Mesenchymal stem cell (in vitro differentiated cells and primary cell): ENCODE results near the gene FHIT.

Experiments
- DNase-seq: peaks from one replicate; pipeline ENCODE4 v3.0.0-alpha.2; 2013
- H2AFZ ChIP-seq: one replicate; pipeline ENCODE4 v1.6.1; 2013; ENCODE audit warnings: low read depth, mild to moderate bottlenecking, control low read depth, inconsistent platforms, low read length, moderate library complexity
- H2AK5ac ChIP-seq: 2 replicates; pipeline ENCODE4 v1.6.1; 2013; ENCODE audit warnings: low read length, moderate library complexity, mild to moderate bottlenecking, inconsistent platforms; ENCODE audit not compliant: severe bottlenecking
- H2BK120ac ChIP-seq: one replicate; pipeline ENCODE4 v1.6.1; 2013; ENCODE audit warnings: low read depth, mild to moderate bottlenecking, inconsistent platforms, low read length, moderate library complexity
- H2BK12ac ChIP-seq, 2 experiments: one replicate each; pipeline ENCODE4 v1.6.1; 2013; ENCODE audit warnings: inconsistent platforms in 2 of 2, low read length in 2 of 2, mild to moderate bottlenecking in 2 of 2, moderate library complexity in 2 of 2, control low read depth in 1 of 2
- H2BK15ac ChIP-seq: one replicate; pipeline ENCODE4 v1.6.1; 2013; ENCODE audit warnings: mild to moderate bottlenecking, low read depth, inconsistent platforms; ENCODE audit not compliant: poor library complexity, severe bottlenecking
- H2BK5ac ChIP-seq: 2 replicates; pipeline ENCODE4 v1.6.1; 2013; ENCODE audit warnings: low read depth, mild to moderate bottlenecking, low read length, control low read depth, inconsistent platforms; ENCODE audit not compliant: poor library complexity, severe bottlenecking
- H3K14ac ChIP-seq, 2 experiments: one replicate each; pipeline ENCODE4 v1.6.1; 2013; ENCODE audit warnings: inconsistent platforms in 2 of 2, low read length in 2 of 2, control low read depth in 1 of 2, mild to moderate bottlenecking in 1 of 2, moderate library complexity in 1 of 2
- H3K18ac ChIP-seq, 2 experiments: one replicate each; pipeline ENCODE4 v1.6.1; 2013; ENCODE audit warnings: inconsistent platforms in 2 of 2, low read length in 2 of 2, control low read depth in 1 of 2, low read depth in 1 of 2, mild to moderate bottlenecking in 1 of 2
- H3K23ac ChIP-seq, 2 experiments: one replicate each; pipeline ENCODE4 v1.6.1; 2013; ENCODE audit warnings: inconsistent platforms in 2 of 2, low read length in 2 of 2, mild to moderate bottlenecking in 2 of 2, moderate library complexity in 2 of 2, control low read depth in 1 of 2
- H3K27ac ChIP-seq: 2 replicates; pipeline ENCODE4 v1.5.1; 2013; ENCODE audit warnings: mild to moderate bottlenecking, moderate library complexity, low read length, control low read depth, inconsistent platforms; ENCODE audit not compliant: poor library complexity, severe bottlenecking
- H3K27me3 ChIP-seq, 2 experiments: 2 replicates each; pipeline versions ENCODE4 v1.6.1 to v1.7.0; 2013; ENCODE audit warnings: low read length in 2 of 2, mild to moderate bottlenecking in 2 of 2, moderate library complexity in 2 of 2, control low read depth in 1 of 2, inconsistent platforms in 1 of 2; ENCODE audit not compliant: control insufficient read depth in 1 of 2, insufficient read depth in 1 of 2
- H3K36me3 ChIP-seq, 2 experiments: 2 replicates each; pipeline versions ENCODE4 v1.6.1 to v1.7.0; 2013; ENCODE audit warnings: low read length in 2 of 2, control low read depth in 1 of 2, inconsistent platforms in 1 of 2, low read depth in 1 of 2, mild to moderate bottlenecking in 1 of 2; ENCODE audit not compliant: insufficient read depth in 2 of 2, control insufficient read depth in 1 of 2
- H3K4ac ChIP-seq, 2 experiments: one replicate each; pipeline ENCODE4 v1.6.1; 2013; ENCODE audit warnings: inconsistent platforms in 2 of 2, low read length in 2 of 2, mild to moderate bottlenecking in 2 of 2, moderate library complexity in 2 of 2, control low read depth in 1 of 2, low read depth in 1 of 2
- H3K4me1 ChIP-seq: 2 replicates; pipeline ENCODE4 v1.6.1; 2013; ENCODE audit warnings: low read depth, low read length, control low read depth; ENCODE audit not compliant: control insufficient read depth, insufficient read depth
- H3K4me2 ChIP-seq: 2 replicates; pipeline ENCODE4 v1.6.1; 2013; ENCODE audit warnings: low read length, mild to moderate bottlenecking, inconsistent platforms; ENCODE audit not compliant: poor library complexity, severe bottlenecking
- H3K4me3 ChIP-seq, 2 experiments: 2 replicates each; pipeline versions ENCODE4 v1.5.1 to v1.7.0; 2013; ENCODE audit warnings: low read length in 2 of 2, mild to moderate bottlenecking in 2 of 2, control low read depth in 1 of 2, low read depth in 1 of 2; ENCODE audit not compliant: insufficient read depth in 1 of 2
- H3K79me1 ChIP-seq: replicated peaks from 2 replicates; pipeline ENCODE4 v1.6.1; 2013; ENCODE audit warnings: mild to moderate bottlenecking, control low read depth, low read length, inconsistent platforms; ENCODE audit not compliant: poor library complexity, severe bottlenecking
- H3K9ac ChIP-seq: 2 replicates; pipeline ENCODE4 v1.7.0; 2013; ENCODE audit warnings: mild to moderate bottlenecking, low read length, moderate library complexity
- H3K9me3 ChIP-seq: 2 replicates; pipeline ENCODE4 v1.7.0; 2013; ENCODE audit warnings: mild to moderate bottlenecking, low read length; ENCODE audit not compliant: control insufficient read depth
- H4K8ac ChIP-seq: one replicate; pipeline ENCODE4 v1.6.1; 2013; ENCODE audit warnings: inconsistent platforms, mild to moderate bottlenecking, low read length, moderate library complexity
- H4K91ac ChIP-seq: one replicate; pipeline ENCODE4 v1.6.1; 2013; ENCODE audit warnings: mild to moderate bottlenecking, low read length, inconsistent platforms
- WGBS: methylation state at CpG from one replicate; pipeline ENCODE4 v1.1.7; 2013; ENCODE audit warnings: mixed read lengths; 5-methylcytosine and 5-hydroxymethylcytosine counted together

The FHIT gene

DNA sequence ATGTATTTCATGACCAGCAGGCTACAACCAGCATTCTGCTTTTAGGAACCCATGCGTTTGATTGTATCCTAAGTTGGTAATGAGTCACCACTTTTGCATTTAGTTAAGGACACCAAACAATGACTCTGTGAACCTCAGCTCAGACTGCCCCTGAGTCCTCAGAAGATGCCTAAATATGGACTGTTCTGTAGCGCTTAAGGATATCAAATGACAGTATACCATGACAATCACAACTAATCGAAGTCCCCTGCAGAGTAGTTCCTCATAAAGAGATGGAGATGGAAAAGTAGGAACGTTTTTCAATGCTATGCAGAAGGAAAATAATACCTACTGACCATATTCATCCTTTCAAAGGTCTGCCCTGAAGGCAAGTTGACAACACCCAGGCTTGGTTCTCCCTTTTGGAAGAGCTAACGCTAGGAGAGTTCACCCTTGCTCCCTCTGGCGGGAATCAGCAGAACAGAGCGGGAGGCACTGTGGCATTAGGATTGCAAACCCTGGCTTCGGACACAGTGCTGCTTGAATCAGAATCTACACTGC is 508.6 kb downstream of the FHIT start:
- Histone ChIP-seq H3K27me3 (no peaks in the 10 kb centered on the region), H2BK5ac (no peak overlapping the region), H3K9me3 (no peaks in the 10 kb centered on the region), H3K4me2 (no peak overlapping the region), H3K9ac (no peak overlapping the region), H4K91ac (no peak overlapping the region), H3K79me1 (no peaks in the 10 kb centered on the region), H2BK15ac (no peak overlapping the region), H3K4ac (no peak overlapping the region), H3K4me1 (peaks cover 4% of the 10 kb centered on the region), H3K4me3 (no peak overlapping the region), H2AK5ac (no peak overlapping the region), H3K23ac (no peak overlapping the region), H2BK120ac (no peak overlapping the region), H2BK12ac (no peak overlapping the region), H4K8ac (no peak overlapping the region), H3K27ac (no peak overlapping the region), H3K14ac (no peak overlapping the region), H3K36me3 (no peaks in the 10 kb centered on the region), H2AFZ (no peak overlapping the region), H3K18ac (no peak overlapping the region)
- 35% methylated on average over 6 of the region's 8 CpGs for WGBS
- peak; percentile 41 for DNase-seq

DNA sequence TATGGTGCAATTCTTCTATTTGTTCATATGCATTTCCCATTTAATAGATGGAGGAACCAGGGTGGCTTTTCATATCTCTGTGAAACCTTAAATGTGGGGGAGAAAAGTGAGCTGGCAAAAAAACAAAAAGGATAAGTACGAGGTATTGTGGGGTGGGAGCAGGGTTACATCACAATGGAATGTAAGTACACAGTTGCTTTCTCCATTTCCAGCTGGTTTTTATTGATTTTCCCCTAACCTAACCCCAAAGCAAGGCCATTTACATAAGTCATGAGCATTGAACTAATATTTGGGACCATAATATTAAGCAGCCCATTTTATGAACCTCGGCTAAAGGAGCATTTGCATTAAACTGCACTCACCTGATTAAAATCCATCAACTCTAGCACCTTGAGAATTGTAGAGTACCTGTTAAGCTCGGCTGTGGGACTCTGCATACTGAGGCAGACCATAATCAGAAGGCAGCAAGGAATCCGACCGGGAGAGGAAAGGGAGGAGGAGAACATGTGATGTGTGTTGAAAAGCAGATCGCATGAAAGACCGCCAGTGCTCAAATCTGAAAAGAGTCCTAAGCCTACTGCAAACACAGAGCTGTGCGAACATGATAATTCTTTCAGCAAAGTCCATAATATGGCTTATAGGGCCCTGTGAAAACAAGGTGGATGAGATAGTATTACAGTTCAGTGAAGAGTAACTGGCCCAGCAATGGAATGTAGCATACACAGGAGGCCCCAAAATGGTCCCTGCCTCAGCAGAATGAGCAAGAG is 513.4 kb downstream of the FHIT start:
- no peak overlapping the region for H4K91ac ChIP-seq

DNA sequence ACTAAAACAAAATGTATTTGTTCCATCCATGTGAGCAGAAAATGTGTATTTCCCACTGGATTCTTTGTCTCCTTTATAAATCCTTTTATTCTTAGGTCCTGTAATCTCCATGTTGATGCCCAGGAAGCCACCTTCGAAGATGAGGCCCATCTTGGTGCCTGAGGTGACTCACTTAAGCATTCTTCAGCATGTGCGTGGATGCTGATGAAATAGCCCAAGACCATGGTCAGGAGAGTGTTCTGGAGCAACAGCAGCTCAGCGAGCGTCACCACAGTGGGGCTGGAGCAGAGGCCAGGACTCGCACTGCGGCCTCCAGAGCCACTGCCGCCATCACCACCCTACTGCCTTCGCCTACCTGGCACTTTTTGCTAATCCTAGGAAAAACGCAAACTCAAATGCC is 520.9 kb downstream of the FHIT start:
- Histone ChIP-seq H4K91ac (no peak overlapping the region), H3K23ac (no peak overlapping the region), H3K4me2 (no peak overlapping the region), H3K27ac (no peak overlapping the region), H2BK120ac (no peak overlapping the region), H3K4me1 (no peaks in the 10 kb centered on the region), H3K4ac (no peak overlapping the region), H3K9ac (no peak overlapping the region), H2BK12ac (no peak overlapping the region), H3K79me1 (no peaks in the 10 kb centered on the region), H2BK5ac (no peak overlapping the region), H2AK5ac (no peak overlapping the region), H3K14ac (no peak overlapping the region), H3K4me3 (no peak overlapping the region), H4K8ac (no peak overlapping the region), H3K18ac (no peak overlapping the region), H3K27me3 (no peaks in the 10 kb centered on the region), H2BK15ac (no peak overlapping the region), H2AFZ (no peak overlapping the region), H3K36me3 (no peaks in the 10 kb centered on the region), H3K9me3 (no peaks in the 10 kb centered on the region)
- WGBS: 98% methylated on average over 8 of the region's 9 CpGs
- DNase-seq: no peak

More for the DNA sequence above, 513.4 kb downstream of the FHIT start:
- Histone ChIP-seq H2AFZ (no peak overlapping the region), H3K9ac (no peak overlapping the region), H3K27me3 (no peaks in the 10 kb centered on the region), H3K18ac (no peak overlapping the region), H3K9me3 (no peaks in the 10 kb centered on the region), H3K14ac (no peak overlapping the region), H3K36me3 (no peaks in the 10 kb centered on the region), H2BK5ac (no peak overlapping the region), H4K8ac (no peak overlapping the region), H3K23ac (no peak overlapping the region), H3K4me2 (no peak overlapping the region), H3K27ac (no peak overlapping the region), H3K4me1 (peaks cover under 1% of the 10 kb centered on the region), H2AK5ac (no peak overlapping the region), H2BK120ac (no peak overlapping the region), H3K4me3 (no peak overlapping the region), H3K4ac (no peak overlapping the region), H2BK12ac (no peak overlapping the region), H2BK15ac (no peak overlapping the region), H3K79me1 (no peaks in the 10 kb centered on the region)
- WGBS: 86% methylated on average over 7 of the region's 8 CpGs
- no peak for DNase-seq

DNA sequence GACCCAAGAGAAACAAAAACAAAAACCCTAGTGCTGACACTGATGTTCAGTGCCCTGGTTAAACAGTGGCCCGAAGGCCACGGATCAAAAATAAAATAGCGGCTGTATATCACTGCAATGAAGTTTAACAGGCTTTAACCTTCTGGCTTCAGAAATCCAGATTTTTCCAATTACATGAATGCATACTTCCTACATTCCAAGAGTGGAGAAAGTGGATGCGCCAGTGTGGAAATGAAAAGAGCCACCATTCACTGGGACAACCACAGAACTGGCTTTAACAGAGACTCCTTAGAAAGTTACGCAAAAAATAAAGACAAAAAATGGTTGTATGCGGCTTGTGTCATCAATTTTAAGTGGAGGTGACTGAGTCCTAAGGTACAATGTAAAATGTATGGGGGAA is 522.2 kb downstream of the FHIT start:
- no peak overlapping the region for H4K91ac ChIP-seq
- DNase-seq: no peak
- no peak overlapping the region for H3K18ac ChIP-seq
- H3K4me2 ChIP-seq: no peak overlapping the region
- no peak overlapping the region for H3K23ac ChIP-seq
- no peak overlapping the region for H3K14ac ChIP-seq
- no peaks in the 10 kb centered on the region for H3K4me1 ChIP-seq
- H2BK120ac ChIP-seq: no peak overlapping the region
- no peak overlapping the region for H3K4me3 ChIP-seq
- H3K9ac ChIP-seq: no peak overlapping the region
- no peak overlapping the region for H2BK15ac ChIP-seq
- 90% methylated on average over 6 of the region's 6 CpGs for WGBS
- no peak overlapping the region for H3K4ac ChIP-seq
- no peaks in the 10 kb centered on the region for H3K36me3 ChIP-seq
- no peak overlapping the region for H2BK12ac ChIP-seq
- H4K8ac ChIP-seq: no peak overlapping the region
- H2AK5ac ChIP-seq: no peak overlapping the region
- H3K79me1 ChIP-seq: no peaks in the 10 kb centered on the region
- no peak overlapping the region for H3K27ac ChIP-seq
- H3K9me3 ChIP-seq: no peaks in the 10 kb centered on the region
- H2AFZ ChIP-seq: no peak overlapping the region
- H2BK5ac ChIP-seq: no peak overlapping the region
- H3K27me3 ChIP-seq: no peaks in the 10 kb centered on the region
